IMR-90 (cell line): ENCODE measurements around the gene CD244. TPM values are rescaled to one million over a fixed set of nuclear protein-coding genes. Genes with fewer than 3 reads are reported as not detected.

Experiments
- ATAC-seq: fragments of 200-7000 bp; cut with Tn5 transposase; 2 replicates; pipeline ENCODE4 v1.9.1; 2020; ENCODE audit warnings: low read depth, mild to moderate bottlenecking, moderate library complexity
- BruUV-seq: library from RNA; stranded (reverse); fragments of 400-500 nt; replicated peaks from 2 replicates; lab custom pipeline; 2021; lab: Mats Ljungman, UMichigan
- CTCF ChIA-PET: fragments of 300-600 bp; formaldehyde crosslinking; extraction: SDS; loops from one replicate; lab custom pipeline; 2021; ENCODE audit warnings: antibody characterized with exemption; lab: Yijun Ruan, JAX
- POLR2A ChIA-PET: fragments of 300-600 bp; sonication (Branson Sonifier 250); formaldehyde crosslinking; loops from one replicate; lab custom pipeline; 2022; ENCODE audit warnings: antibody characterized with exemption; ENCODE audit not compliant: unreplicated experiment; lab: Charles Lee
- DNase-seq: peaks from one replicate; pipeline ENCODE4 v3.0.0; 2013
- H2AFZ ChIP-seq: replicated peaks from 2 replicates; pipeline ENCODE3; 2013; ENCODE audit warnings: low read length, mild to moderate bottlenecking; ENCODE audit not compliant: poor library complexity
- H2AK5ac ChIP-seq: 2 replicates; pipeline ENCODE4 v1.6.1; 2013; ENCODE audit warnings: low read depth, low read length, inconsistent platforms
- H2AK9ac ChIP-seq: replicated peaks from 2 replicates; pipeline ENCODE3; 2013; ENCODE audit warnings: mild to moderate bottlenecking, low read depth, low read length, moderate library complexity; ENCODE audit not compliant: poor library complexity
- H2BK120ac ChIP-seq: 2 replicates; pipeline ENCODE4 v1.6.1; 2013; ENCODE audit warnings: low read depth, low read length, inconsistent platforms
- H2BK15ac ChIP-seq: 3 replicates; pipeline ENCODE4 v1.6.1; 2013; ENCODE audit warnings: low read depth, low read length, inconsistent platforms
- H2BK20ac ChIP-seq: 2 replicates; pipeline ENCODE4 v1.6.1; 2013; ENCODE audit warnings: low read depth, mild to moderate bottlenecking, inconsistent platforms, low read length, moderate library complexity
- H2BK5ac ChIP-seq: 2 replicates; pipeline ENCODE4 v1.6.1; 2013; ENCODE audit warnings: mild to moderate bottlenecking, low read depth, low read length, inconsistent platforms; ENCODE audit not compliant: poor library complexity, severe bottlenecking
- H3K14ac ChIP-seq: replicated peaks from 2 replicates; pipeline ENCODE4 v1.6.1; 2013; ENCODE audit warnings: low read depth, low read length, inconsistent platforms
- H3K18ac ChIP-seq: 2 replicates; pipeline ENCODE4 v1.6.1; 2013; ENCODE audit warnings: low read depth, low read length, control low read depth
- H3K23ac ChIP-seq: 2 replicates; pipeline ENCODE4 v1.6.1; 2013; ENCODE audit warnings: low read depth, low read length, inconsistent platforms
- H3K27ac ChIP-seq: 2 replicates; pipeline ENCODE4 v1.5.1; 2013; ENCODE audit warnings: mild to moderate bottlenecking, control low read depth, low read length; ENCODE audit not compliant: insufficient read depth
- H3K27me3 ChIP-seq: 2 replicates; pipeline ENCODE4 v1.6.1; 2013; ENCODE audit warnings: low read length; ENCODE audit not compliant: control insufficient read depth, insufficient read depth
- H3K36me3 ChIP-seq: 2 replicates; pipeline ENCODE4 v1.6.1; 2013; ENCODE audit warnings: low read length, mixed read lengths; ENCODE audit not compliant: control insufficient read depth, insufficient read depth
- H3K4ac ChIP-seq: 2 replicates; pipeline ENCODE4 v1.6.1; 2013; ENCODE audit warnings: low read depth, low read length, inconsistent platforms
- H3K4me1 ChIP-seq: 2 replicates; pipeline ENCODE4 v1.6.1; 2013; ENCODE audit warnings: low read length, mixed read lengths; ENCODE audit not compliant: control insufficient read depth, insufficient read depth
- H3K4me2 ChIP-seq: 2 replicates; pipeline ENCODE4 v1.6.1; 2013; ENCODE audit warnings: low read depth, mild to moderate bottlenecking, control low read depth, low read length, moderate library complexity
- H3K4me3 ChIP-seq: 2 replicates; pipeline ENCODE4 v1.5.1; 2013; ENCODE audit warnings: low read depth, mild to moderate bottlenecking, control low read depth, low read length, moderate library complexity; ENCODE audit not compliant: insufficient read depth
- H3K56ac ChIP-seq: 2 replicates; pipeline ENCODE4 v1.6.1; 2013; ENCODE audit warnings: low read length, inconsistent platforms; ENCODE audit not compliant: insufficient read depth; ENCODE audit errors: extremely low read depth
- H3K79me1 ChIP-seq, 2 experiments: 2 replicates each; pipeline ENCODE4 v1.6.1; 2013; ENCODE audit warnings: low read length in 2 of 2, inconsistent platforms in 1 of 2, low read depth in 1 of 2
- H3K9ac ChIP-seq: 2 replicates; pipeline ENCODE4 v1.6.1; 2013; ENCODE audit warnings: low read depth, low read length, control low read depth
- H3K9me1 ChIP-seq: 2 replicates; pipeline ENCODE4 v1.6.1; 2013; ENCODE audit warnings: low read length, inconsistent platforms; ENCODE audit not compliant: insufficient read depth
- H3K9me3 ChIP-seq: 2 replicates; pipeline ENCODE4 v1.6.1; 2013; ENCODE audit warnings: low read length; ENCODE audit not compliant: control insufficient read depth, insufficient read depth
- H4K20me1 ChIP-seq: 2 replicates; pipeline ENCODE4 v1.6.1; 2013; ENCODE audit warnings: low read length, inconsistent platforms; ENCODE audit not compliant: insufficient read depth
- H4K5ac ChIP-seq: 2 replicates; pipeline ENCODE4 v1.6.1; 2013; ENCODE audit warnings: mild to moderate bottlenecking, low read depth, low read length, control low read depth
- H4K8ac ChIP-seq, 2 experiments: 2 replicates each; pipeline ENCODE4 v1.6.1; 2013; ENCODE audit warnings: low read depth in 2 of 2, low read length in 2 of 2, control low read depth in 1 of 2, inconsistent platforms in 1 of 2
- H4K91ac ChIP-seq: 2 replicates; pipeline ENCODE4 v1.6.1; 2013; ENCODE audit warnings: low read depth, low read length, inconsistent platforms; ENCODE audit not compliant: insufficient read depth
- CEBPB ChIP-seq: IDR thresholded peaks from 2 replicates; pipeline ENCODE4 v1.6.1; 2012; ENCODE audit warnings: low read depth, low read length, improper control_type of control experiment
- MAZ ChIP-seq: IDR thresholded peaks from 2 replicates; pipeline ENCODE4 v1.6.1; 2012; ENCODE audit warnings: low read depth, mild to moderate bottlenecking, low read length, improper control_type of control experiment, moderate library complexity, borderline replicate concordance
- POLR2A ChIP-seq: IDR thresholded peaks from 2 replicates; pipeline ENCODE4 v1.6.1; 2012; ENCODE audit warnings: mild to moderate bottlenecking, low read depth, low read length
- RAD21 ChIP-seq: IDR thresholded peaks from 2 replicates; pipeline ENCODE4 v1.6.1; 2012; ENCODE audit warnings: low read length, improper control_type of control experiment
- WGBS, 2 experiments: methylation state at CpG; one replicate each; pipeline versions ENCODE4 v1.1.5 to v1.1.7; 2013; ENCODE audit warnings: missing lambda C conversion rate in 2 of 2; ENCODE audit not compliant: insufficient read length in 1 of 2; ENCODE audit errors: extremely low coverage in 2 of 2; 5-methylcytosine and 5-hydroxymethylcytosine counted together
- dilution Hi-C: fragments of 300-500 bp; cut with HindIII; formaldehyde crosslinking; loops from one replicate; pipeline ENCODE4 v1.14.3; 2018; ENCODE audit warnings: low sequenced_read_pairs; ENCODE audit not compliant: unreplicated experiment
- in situ Hi-C: fragments of 300-500 bp; cut with MboI; formaldehyde crosslinking; loops from 3 replicates; pipeline ENCODE4 v1.14.3; 2019; ENCODE audit warnings: low sequenced_read_pairs, inconsistent platforms, mixed read lengths
- intact Hi-C: fragments of 100-400 bp; cut with micrococcal nuclease; formaldehyde crosslinking; loops from 2 replicates; pipeline ENCODE4 v1.10.0; 2022
- polyA plus RNA-seq, 3 experiments: library from polyadenylated mRNA; depleted of rRNA; stranded (reverse); fragments of >200 nt; gene quantifications; 2 replicates each; pipeline ENCODE4 v1.2.3, GENCODE V29; 2012; ENCODE audit warnings: low replicate concordance in 1 of 3
- total RNA-seq: library from RNA; depleted of rRNA; stranded (reverse); fragments of >200 nt; gene quantifications from 2 replicates; pipeline ENCODE4 v1.2.3, GENCODE V29; 2012
- TF ChIP-seq, protein P1 (sequence below): fragments of 150-350 bp; IDR thresholded peaks from 2 replicates; pipeline ENCODE4 v1.6.1; 2016; ENCODE audit warnings: low read depth, mild to moderate bottlenecking, low read length, moderate library complexity, borderline replicate concordance
- TF ChIP-seq, protein P2 (sequence below): fragments of 150-350 bp; IDR thresholded peaks from 2 replicates; pipeline ENCODE4 v1.6.1; 2017; ENCODE audit warnings: mild to moderate bottlenecking, antibody characterized with exemption, low read length, low read depth

The CD244 gene
- total and polyA plus RNA-seq, 2 of the 4 experiments (the other 2 are of a cell fraction), result not detected

DNA sequence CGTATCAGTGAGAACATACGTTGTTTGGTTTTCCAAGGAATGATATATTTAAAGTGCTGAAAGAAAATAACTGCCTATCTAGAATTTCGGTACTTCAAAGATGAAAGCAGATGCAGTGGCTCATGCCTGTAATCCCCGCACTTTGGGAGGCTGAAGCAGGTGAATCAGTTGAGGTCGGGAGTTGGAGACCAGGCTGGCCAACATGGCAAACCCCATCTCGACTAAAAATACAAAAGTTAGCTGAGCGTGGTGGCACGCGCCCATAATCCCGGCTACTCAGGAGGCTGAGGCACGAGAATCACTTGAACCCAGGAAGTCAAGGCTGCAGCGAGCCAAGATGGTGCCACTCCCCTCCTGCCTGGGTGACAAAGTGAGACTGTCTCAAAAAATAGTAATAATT is 16.4 kb downstream of the CD244 start:
- H3K14ac ChIP-seq, result no peak overlapping the region
- H2BK5ac ChIP-seq, result no peak overlapping the region
- H4K8ac ChIP-seq, result no peak overlapping the region
- H3K27me3 ChIP-seq, result no peaks in the 10 kb centered on the region
- H3K18ac ChIP-seq, result no peak overlapping the region
- no peaks in the 10 kb centered on the region for H3K4me1 ChIP-seq
- 81% methylated on average over 8 of the region's 12 CpGs; no CpG with 5 or more reads in 1 of the 2 experiments for WGBS, 2 experiments
- no peaks in the 10 kb centered on the region for H3K9me3 ChIP-seq
- ChIA-PET POLR2A (no interaction called here), CTCF (no interaction called here)
- TF ChIP-seq CEBPB (no peak), POLR2A (no peak), RAD21 (no peak), MAZ (no peak)
- TF ChIP-seq, protein P1, sequence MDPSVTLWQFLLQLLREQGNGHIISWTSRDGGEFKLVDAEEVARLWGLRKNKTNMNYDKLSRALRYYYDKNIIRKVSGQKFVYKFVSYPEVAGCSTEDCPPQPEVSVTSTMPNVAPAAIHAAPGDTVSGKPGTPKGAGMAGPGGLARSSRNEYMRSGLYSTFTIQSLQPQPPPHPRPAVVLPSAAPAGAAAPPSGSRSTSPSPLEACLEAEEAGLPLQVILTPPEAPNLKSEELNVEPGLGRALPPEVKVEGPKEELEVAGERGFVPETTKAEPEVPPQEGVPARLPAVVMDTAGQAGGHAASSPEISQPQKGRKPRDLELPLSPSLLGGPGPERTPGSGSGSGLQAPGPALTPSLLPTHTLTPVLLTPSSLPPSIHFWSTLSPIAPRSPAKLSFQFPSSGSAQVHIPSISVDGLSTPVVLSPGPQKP, result no peak
- TF ChIP-seq, protein P2, sequence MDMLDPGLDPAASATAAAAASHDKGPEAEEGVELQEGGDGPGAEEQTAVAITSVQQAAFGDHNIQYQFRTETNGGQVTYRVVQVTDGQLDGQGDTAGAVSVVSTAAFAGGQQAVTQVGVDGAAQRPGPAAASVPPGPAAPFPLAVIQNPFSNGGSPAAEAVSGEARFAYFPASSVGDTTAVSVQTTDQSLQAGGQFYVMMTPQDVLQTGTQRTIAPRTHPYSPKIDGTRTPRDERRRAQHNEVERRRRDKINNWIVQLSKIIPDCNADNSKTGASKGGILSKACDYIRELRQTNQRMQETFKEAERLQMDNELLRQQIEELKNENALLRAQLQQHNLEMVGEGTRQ, result no peak
- no peak for ATAC-seq
- no peak overlapping the region for H3K56ac ChIP-seq
- BruUV-seq, result no TSS peak
- H2BK120ac ChIP-seq, result no peak overlapping the region
- no peak overlapping the region for H3K4me2 ChIP-seq
- dilution Hi-C loops (no loop called here), intact Hi-C loops (no loop called here), in situ Hi-C loops (no loop called here)
- H2BK15ac ChIP-seq, result no peak overlapping the region
- DNase-seq, result no peak
- no peak overlapping the region for H3K4ac ChIP-seq
- no peak overlapping the region for H2AK5ac ChIP-seq
- H3K4me3 ChIP-seq, result no peak overlapping the region
- H3K9ac ChIP-seq, result no peak overlapping the region
- H3K79me1 ChIP-seq, result no peaks in the 10 kb centered on the region
- H4K91ac ChIP-seq, result no peak overlapping the region
- no peak overlapping the region for H4K5ac ChIP-seq
- no peak overlapping the region for H3K23ac ChIP-seq
- no peak overlapping the region for H2AFZ ChIP-seq
- H3K9me1 ChIP-seq, result no peaks in the 10 kb centered on the region
- H4K20me1 ChIP-seq, result no peaks in the 10 kb centered on the region
- no peak overlapping the region for H3K27ac ChIP-seq
- H2AK9ac ChIP-seq, result no peak overlapping the region
- no peak overlapping the region for H2BK20ac ChIP-seq
- H3K36me3 ChIP-seq, result no peaks in the 10 kb centered on the region
